Endodermal cell (in vitro differentiated cells): ENCODE data around the gene SPECC1. TPM values are rescaled to one million over a fixed set of nuclear protein-coding genes. Genes with fewer than 3 reads are reported as not detected.

Experiments used
- DNase-seq: peaks from one replicate; pipeline ENCODE4 v3.0.0-alpha.2; 2017
- H3K27ac ChIP-seq: 2 replicates; pipeline ENCODE4 v1.5.1; 2013; ENCODE audit warnings: mild to moderate bottlenecking, low read depth, low read length, moderate library complexity
- H3K27me3 ChIP-seq: 2 replicates; pipeline ENCODE4 v1.6.1; 2013; ENCODE audit warnings: mild to moderate bottlenecking, low read length, moderate library complexity; ENCODE audit not compliant: insufficient read depth, control insufficient read depth, poor library complexity, severe bottlenecking
- H3K36me3 ChIP-seq: 2 replicates; pipeline ENCODE4 v1.7.0; 2013; ENCODE audit warnings: mild to moderate bottlenecking, low read length, moderate library complexity; ENCODE audit not compliant: control insufficient read depth, insufficient read depth
- H3K4me1 ChIP-seq: one replicate; pipeline ENCODE4 v1.7.0; 2013; ENCODE audit warnings: low read length; ENCODE audit not compliant: control insufficient read depth, insufficient read depth
- H3K4me3 ChIP-seq: 2 replicates; pipeline ENCODE4 v1.5.1; 2013; ENCODE audit warnings: mild to moderate bottlenecking, low read length, moderate library complexity
- H3K9ac ChIP-seq: 2 replicates; pipeline ENCODE4 v1.6.1; 2013; ENCODE audit warnings: mild to moderate bottlenecking, low read length, moderate library complexity; ENCODE audit not compliant: poor library complexity, severe bottlenecking; ENCODE audit errors: extremely low read depth
- H3K9me3 ChIP-seq: 2 replicates; pipeline ENCODE4 v1.6.1; 2013; ENCODE audit warnings: mild to moderate bottlenecking, low read length, moderate library complexity; ENCODE audit not compliant: control insufficient read depth
- H3K27ac Mint-ChIP-seq: 2 replicates; pipeline ENCODE4 v1.8.0; 2020; ENCODE audit warnings: mixed read lengths
- H3K27me3 Mint-ChIP-seq: 2 replicates; pipeline ENCODE4 v1.8.0; 2021; ENCODE audit warnings: mild to moderate bottlenecking, mixed read lengths; ENCODE audit not compliant: insufficient read depth
- H3K36me3 Mint-ChIP-seq: 2 replicates; pipeline ENCODE4 v1.8.0; 2020; ENCODE audit warnings: low read depth, mixed read lengths
- H3K4me1 Mint-ChIP-seq: 2 replicates; pipeline ENCODE4 v1.8.0; 2020; ENCODE audit warnings: mixed read lengths
- H3K4me3 Mint-ChIP-seq: 2 replicates; pipeline ENCODE4 v1.8.0; 2020; ENCODE audit warnings: mild to moderate bottlenecking, moderate library complexity, mixed read lengths
- H3K9me3 Mint-ChIP-seq: 2 replicates; pipeline ENCODE4 v1.8.0; 2020; ENCODE audit warnings: mild to moderate bottlenecking, mixed read lengths
- CTCF ChIP-seq: fragments of 200-600 bp; sonication (generic); conservative IDR thresholded peaks from 2 replicates; pipeline ENCODE4 v1.5.0; 2021; ENCODE audit warnings: antibody characterized with exemption, mild to moderate bottlenecking
- WGBS, 2 experiments: methylation state at CpG; one replicate each; pipeline versions ENCODE4 v1.1.5 to v1.1.7; 2013; ENCODE audit warnings: missing lambda C conversion rate in 2 of 2, mixed read lengths in 1 of 2; ENCODE audit not compliant: insufficient coverage in 1 of 2, insufficient read length in 1 of 2; 5-methylcytosine and 5-hydroxymethylcytosine counted together
- total RNA-seq, 2 donors: library from RNA; stranded (reverse); fragmentation: NEBNext Ultra II Directional in 1 of 2; extraction: Animal tissue kit (Norgen Biotek cat#: 25700) in 1 of 2; gene quantifications; 2 replicates in 1 of 2; 3 replicates in 1 of 2; pipeline ENCODE4 v1.2.1, GENCODE V29; 2021

SPECC1 gene
- total RNA-seq, 2 donors from 2014 or later, result 48.7 to 60.6 TPM

- DNase-seq, result no peak
- no peaks in the 10 kb centered on the region for H3K4me1 ChIP-seq
- Mint-ChIP-seq H3K4me1 (peaks cover 1% of the 10 kb centered on the region), H3K9me3 (no peaks in the 10 kb centered on the region), H3K4me3 (no peak overlapping the region), H3K36me3 (peaks cover 4% of the 10 kb centered on the region), H3K27me3 (no peaks in the 10 kb centered on the region), H3K27ac (no peak overlapping the region)
- no peaks in the 10 kb centered on the region for H3K27me3 ChIP-seq
- H3K27ac ChIP-seq, result no peak overlapping the region
- TF ChIP-seq CTCF, result no peak
- 97 to 98% methylated on average over 8 to 10 of the region's 10 CpGs for WGBS, 2 experiments
- no peaks in the 10 kb centered on the region for H3K9me3 ChIP-seq
- no peak overlapping the region for H3K4me3 ChIP-seq
- no peaks in the 10 kb centered on the region for H3K36me3 ChIP-seq
- no peak overlapping the region for H3K9ac ChIP-seq
Measured at GRCh38 chr17:20280851-20281250, 271.7 kb downstream of the SPECC1 start.

GRCh38 chr17:20281860-20282259 lies 272.7 kb downstream of the SPECC1 start:
- TF ChIP-seq CTCF, result no peak
- no peaks in the 10 kb centered on the region for H3K27me3 ChIP-seq
- Mint-ChIP-seq H3K36me3 (peaks cover 4% of the 10 kb centered on the region), H3K27me3 (no peaks in the 10 kb centered on the region), H3K27ac (no peak overlapping the region), H3K4me3 (no peak overlapping the region), H3K9me3 (no peaks in the 10 kb centered on the region), H3K4me1 (peaks cover 1% of the 10 kb centered on the region)
- H3K4me3 ChIP-seq, result no peak overlapping the region
- WGBS, 2 experiments, result 93 to 94% methylated on average over 11 of the region's 11 CpGs
- peak; percentile 42 for DNase-seq
- no peaks in the 10 kb centered on the region for H3K36me3 ChIP-seq
- H3K9me3 ChIP-seq, result no peaks in the 10 kb centered on the region
- H3K27ac ChIP-seq, result no peak overlapping the region
- no peak overlapping the region for H3K9ac ChIP-seq
- no peaks in the 10 kb centered on the region for H3K4me1 ChIP-seq

GRCh38 chr17:20282526-20283308 lies 273.6 kb downstream of the SPECC1 start:
- Mint-ChIP-seq H3K4me3 (no peak overlapping the region), H3K4me1 (peaks cover 1% of the 10 kb centered on the region), H3K9me3 (no peaks in the 10 kb centered on the region), H3K27me3 (no peaks in the 10 kb centered on the region), H3K36me3 (peaks cover 5% of the 10 kb centered on the region), H3K27ac (no peak overlapping the region)
- no peak for TF ChIP-seq CTCF
- no peak overlapping the region for H3K4me3 ChIP-seq
- H3K27ac ChIP-seq, result no peak overlapping the region
- DNase-seq, result no peak
- no peaks in the 10 kb centered on the region for H3K36me3 ChIP-seq
- no peaks in the 10 kb centered on the region for H3K9me3 ChIP-seq
- WGBS, 2 experiments, result 95% methylated on average over 9 of the region's 9 CpGs
- H3K4me1 ChIP-seq, result no peaks in the 10 kb centered on the region
- no peak overlapping the region for H3K9ac ChIP-seq
- H3K27me3 ChIP-seq, result no peaks in the 10 kb centered on the region
